Mononuclear cell (primary cell): ENCODE results near the gene RAB20. TPM values are rescaled to one million over a fixed set of nuclear protein-coding genes. Genes with fewer than 3 reads are reported as not detected.

Source experiments
- H3K27me3 ChIP-seq: 2 replicates; pipeline ENCODE4 v1.6.0; 2011; ENCODE audit warnings: low read length, control low read depth; ENCODE audit not compliant: insufficient read depth
- H3K4me1 ChIP-seq: 2 replicates; pipeline ENCODE4 v1.5.1; 2011; ENCODE audit warnings: mild to moderate bottlenecking, low read length, control low read depth; ENCODE audit not compliant: insufficient read depth
- H3K4me3 ChIP-seq: 2 replicates; pipeline ENCODE4 v1.5.1; 2011; ENCODE audit warnings: mild to moderate bottlenecking, low read length, moderate library complexity
- H3K9me3 ChIP-seq: 2 replicates; pipeline ENCODE4 v1.5.1; 2011; ENCODE audit warnings: low read depth, mild to moderate bottlenecking, control low read depth, low read length
- total RNA-seq: library from RNA; depleted of rRNA; stranded (reverse); fragments of >200 nt; gene quantifications from one replicate; pipeline ENCODE4 v1.2.3, GENCODE V29; 2012

Gene RAB20
- total RNA-seq, 1 donor = 50.6 TPM

GRCh38 chr13:110553417-110553816 is 8.1 kb downstream of the RAB20 start:
- H3K4me1 ChIP-seq = peaks cover 14% of the 10 kb centered on the region
- no peaks in the 10 kb centered on the region for H3K9me3 ChIP-seq
- no peaks in the 10 kb centered on the region for H3K27me3 ChIP-seq
- no peak overlapping the region for H3K4me3 ChIP-seq

GRCh38 chr13:110552767-110553166 is 8.8 kb downstream of the RAB20 start:
- no peaks in the 10 kb centered on the region for H3K9me3 ChIP-seq
- H3K4me3 ChIP-seq = no peak overlapping the region
- H3K4me1 ChIP-seq = peaks cover 14% of the 10 kb centered on the region
- no peaks in the 10 kb centered on the region for H3K27me3 ChIP-seq

GRCh38 chr13:110551284-110551683 is 10.2 kb downstream of the RAB20 start:
- Histone ChIP-seq H3K4me1 (peaks cover 11% of the 10 kb centered on the region), H3K9me3 (no peaks in the 10 kb centered on the region), H3K4me3 (no peak overlapping the region), H3K27me3 (no peaks in the 10 kb centered on the region)

GRCh38 chr13:110549795-110550160 is 11.7 kb downstream of the RAB20 start:
- H3K4me1 ChIP-seq = no peaks in the 10 kb centered on the region
- H3K4me3 ChIP-seq = no peak overlapping the region
- no peaks in the 10 kb centered on the region for H3K9me3 ChIP-seq
- no peaks in the 10 kb centered on the region for H3K27me3 ChIP-seq

- no peaks in the 10 kb centered on the region for H3K27me3 ChIP-seq
- H3K4me1 ChIP-seq = no peaks in the 10 kb centered on the region
- no peaks in the 10 kb centered on the region for H3K9me3 ChIP-seq
- H3K4me3 ChIP-seq = no peak overlapping the region
These were observed 12.4 kb downstream of the RAB20 start for GRCh38 chr13:110548891-110549794.

- no peak overlapping the region for H3K4me3 ChIP-seq
- no peaks in the 10 kb centered on the region for H3K9me3 ChIP-seq
- H3K4me1 ChIP-seq = no peaks in the 10 kb centered on the region
- H3K27me3 ChIP-seq = no peaks in the 10 kb centered on the region
These were observed 14.6 kb downstream of the RAB20 start for GRCh38 chr13:110546926-110547325.

- Histone ChIP-seq H3K27me3 (no peaks in the 10 kb centered on the region), H3K4me1 (no peaks in the 10 kb centered on the region), H3K9me3 (no peaks in the 10 kb centered on the region), H3K4me3 (no peak overlapping the region)
These were observed 15.1 kb downstream of the RAB20 start for GRCh38 chr13:110546378-110546777.

- Histone ChIP-seq H3K4me3 (no peak overlapping the region), H3K27me3 (no peaks in the 10 kb centered on the region), H3K4me1 (peaks cover 16% of the 10 kb centered on the region), H3K9me3 (no peaks in the 10 kb centered on the region)
These were observed 19.2 kb downstream of the RAB20 start for GRCh38 chr13:110542169-110542796.

GRCh38 chr13:110541526-110541920 is 20.0 kb downstream of the RAB20 start:
- no peak overlapping the region for H3K4me3 ChIP-seq
- H3K4me1 ChIP-seq = peaks cover 22% of the 10 kb centered on the region
- H3K9me3 ChIP-seq = no peaks in the 10 kb centered on the region
- no peaks in the 10 kb centered on the region for H3K27me3 ChIP-seq

GRCh38 chr13:110540871-110541525 is 20.5 kb downstream of the RAB20 start:
- Histone ChIP-seq H3K4me1 (peaks cover 26% of the 10 kb centered on the region), H3K9me3 (no peaks in the 10 kb centered on the region), H3K4me3 (no peak overlapping the region), H3K27me3 (no peaks in the 10 kb centered on the region)

- Histone ChIP-seq H3K9me3 (no peaks in the 10 kb centered on the region), H3K4me1 (peaks cover 37% of the 10 kb centered on the region), H3K27me3 (no peaks in the 10 kb centered on the region), H3K4me3 (no peak overlapping the region)
These were observed 21.6 kb downstream of the RAB20 start for GRCh38 chr13:110539894-110540293.

- Histone ChIP-seq H3K4me3 (no peak overlapping the region), H3K27me3 (no peaks in the 10 kb centered on the region), H3K4me1 (peaks cover 43% of the 10 kb centered on the region), H3K9me3 (no peaks in the 10 kb centered on the region)
These were observed 22.9 kb downstream of the RAB20 start for GRCh38 chr13:110538632-110539031.

GRCh38 chr13:110536006-110536693 is 25.4 kb downstream of the RAB20 start:
- Histone ChIP-seq H3K4me1 (peaks cover 67% of the 10 kb centered on the region), H3K4me3 (no peak overlapping the region), H3K27me3 (no peaks in the 10 kb centered on the region), H3K9me3 (no peaks in the 10 kb centered on the region)

GRCh38 chr13:110535526-110535925 is 26.0 kb downstream of the RAB20 start:
- Histone ChIP-seq H3K4me3 (no peak overlapping the region), H3K4me1 (peaks cover 72% of the 10 kb centered on the region), H3K9me3 (no peaks in the 10 kb centered on the region), H3K27me3 (no peaks in the 10 kb centered on the region)
